Measurements from ENCODE around the gene FLNA. TPM values are rescaled to one million over a fixed set of nuclear protein-coding genes. Genes with fewer than 3 reads are reported as not detected.

FLNA gene
- total RNA-seq, 1 donor from 2014 or later, result 2,809 TPM

DNA sequence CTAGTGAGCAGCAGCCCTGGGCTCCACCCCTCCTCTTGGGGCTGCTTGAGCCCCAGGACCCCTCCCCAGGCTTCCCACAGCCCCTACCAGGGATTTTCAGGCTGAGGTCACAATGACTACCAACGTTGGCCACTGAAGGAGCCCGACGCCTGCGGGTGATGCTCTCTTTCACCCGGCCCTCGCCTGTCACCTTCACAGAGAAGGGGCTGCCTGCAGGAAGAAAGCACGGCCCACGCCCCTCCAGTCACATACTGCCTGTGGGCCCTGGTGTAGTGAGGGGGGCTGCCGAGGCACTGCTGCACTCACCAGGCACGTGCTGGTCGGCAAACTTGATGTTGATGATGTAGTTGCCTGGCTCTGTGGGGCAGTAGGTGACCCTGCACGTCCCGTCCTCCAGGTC, 22.0 kb downstream of the FLNA start:
- FAIRE-seq, result no peak

GRCh38 chrX:154352012-154352401, 22.4 kb downstream of the FLNA start:
- Histone ChIP-seq H2AFZ (ENCODE audit: low read depth, low read length) (no peak overlapping the region), H3K4me1 (ENCODE audit: insufficient read depth, low read length) (no peaks in the 10 kb centered on the region), H3K9me3 (ENCODE audit: insufficient read depth, low read depth, low read length) (no peaks in the 10 kb centered on the region), H3K27ac (ENCODE audit: low read depth, low read length) (no peak overlapping the region), H3K4me3 (ENCODE audit: insufficient read depth, low read depth, low read length) (no peak overlapping the region), H3K4me2 (ENCODE audit: low read length) (no peak overlapping the region), H3K27me3 (ENCODE audit: insufficient read depth, low read length) (no peaks in the 10 kb centered on the region), H3K9ac (ENCODE audit: low read length) (no peak overlapping the region), H3K36me3 (ENCODE audit: insufficient read depth, low read length) (peaks cover 25% of the 10 kb centered on the region), H3K79me2 (ENCODE audit: insufficient read depth, low read length) (peaks cover 25% of the 10 kb centered on the region), H4K20me1 (ENCODE audit: insufficient read depth, low read length) (peaks cover 95% of the 10 kb centered on the region)
- no peak for DNase-seq (ENCODE audit: low read depth)
- Mint-ChIP-seq H3K27ac (ENCODE audit: unreplicated experiment) (peak overlapping the region; percentile 47), H3K9me3 (ENCODE audit: unreplicated experiment) (no peaks in the 10 kb centered on the region), H3K27me3 (ENCODE audit: low read depth, unreplicated experiment) (no peaks in the 10 kb centered on the region), H3K4me3 (ENCODE audit: unreplicated experiment) (no peak overlapping the region), H3K36me3 (ENCODE audit: low read depth, unreplicated experiment) (peaks cover 3% of the 10 kb centered on the region), H3K4me1 (ENCODE audit: low read depth, unreplicated experiment) (peaks cover 4% of the 10 kb centered on the region)
- FAIRE-seq, result no peak
- TF ChIP-seq EZH2 (IDR thresholded peaks at IDR 0.05; ENCODE audit: insufficient read depth, low read length), result no peak
- TF ChIP-seq, protein P1, sequence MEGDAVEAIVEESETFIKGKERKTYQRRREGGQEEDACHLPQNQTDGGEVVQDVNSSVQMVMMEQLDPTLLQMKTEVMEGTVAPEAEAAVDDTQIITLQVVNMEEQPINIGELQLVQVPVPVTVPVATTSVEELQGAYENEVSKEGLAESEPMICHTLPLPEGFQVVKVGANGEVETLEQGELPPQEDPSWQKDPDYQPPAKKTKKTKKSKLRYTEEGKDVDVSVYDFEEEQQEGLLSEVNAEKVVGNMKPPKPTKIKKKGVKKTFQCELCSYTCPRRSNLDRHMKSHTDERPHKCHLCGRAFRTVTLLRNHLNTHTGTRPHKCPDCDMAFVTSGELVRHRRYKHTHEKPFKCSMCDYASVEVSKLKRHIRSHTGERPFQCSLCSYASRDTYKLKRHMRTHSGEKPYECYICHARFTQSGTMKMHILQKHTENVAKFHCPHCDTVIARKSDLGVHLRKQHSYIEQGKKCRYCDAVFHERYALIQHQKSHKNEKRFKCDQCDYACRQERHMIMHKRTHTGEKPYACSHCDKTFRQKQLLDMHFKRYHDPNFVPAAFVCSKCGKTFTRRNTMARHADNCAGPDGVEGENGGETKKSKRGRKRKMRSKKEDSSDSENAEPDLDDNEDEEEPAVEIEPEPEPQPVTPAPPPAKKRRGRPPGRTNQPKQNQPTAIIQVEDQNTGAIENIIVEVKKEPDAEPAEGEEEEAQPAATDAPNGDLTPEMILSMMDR (IDR thresholded peaks at IDR 0.05; ENCODE audit: insufficient read depth, low read depth, low read length), result no peak

More for the DNA sequence above, 22.0 kb downstream of the FLNA start:
- Histone ChIP-seq H3K9ac (ENCODE audit: low read length) (no peak overlapping the region), H3K4me1 (ENCODE audit: insufficient read depth, low read length) (no peaks in the 10 kb centered on the region), H4K20me1 (ENCODE audit: insufficient read depth, low read length) (peaks cover 95% of the 10 kb centered on the region), H3K4me2 (ENCODE audit: low read length) (no peak overlapping the region), H3K79me2 (ENCODE audit: insufficient read depth, low read length) (peaks cover 29% of the 10 kb centered on the region), H3K27ac (ENCODE audit: low read depth, low read length) (no peak overlapping the region), H3K4me3 (ENCODE audit: insufficient read depth, low read depth, low read length) (no peak overlapping the region), H3K9me3 (ENCODE audit: insufficient read depth, low read depth, low read length) (no peaks in the 10 kb centered on the region), H2AFZ (ENCODE audit: low read depth, low read length) (no peak overlapping the region), H3K27me3 (ENCODE audit: insufficient read depth, low read length) (no peaks in the 10 kb centered on the region), H3K36me3 (ENCODE audit: insufficient read depth, low read length) (peaks cover 25% of the 10 kb centered on the region)
- Mint-ChIP-seq H3K27ac (ENCODE audit: unreplicated experiment) (peak overlapping the region; percentile 47), H3K4me3 (ENCODE audit: unreplicated experiment) (no peak overlapping the region), H3K27me3 (ENCODE audit: low read depth, unreplicated experiment) (no peaks in the 10 kb centered on the region), H3K36me3 (ENCODE audit: low read depth, unreplicated experiment) (peaks cover 3% of the 10 kb centered on the region), H3K9me3 (ENCODE audit: unreplicated experiment) (no peaks in the 10 kb centered on the region), H3K4me1 (ENCODE audit: low read depth, unreplicated experiment) (peaks cover under 1% of the 10 kb centered on the region)
- TF ChIP-seq, protein P1 (IDR thresholded peaks at IDR 0.05; ENCODE audit: insufficient read depth, low read depth, low read length), result no peak
- no peak for TF ChIP-seq EZH2 (IDR thresholded peaks at IDR 0.05; ENCODE audit: insufficient read depth, low read length)
- no peak for DNase-seq (ENCODE audit: low read depth)

- FAIRE-seq (no peak), DNase-seq (ENCODE audit: low read depth) (no peak)
- Histone ChIP-seq H3K27ac (ENCODE audit: low read depth, low read length) (no peak overlapping the region), H3K36me3 (ENCODE audit: insufficient read depth, low read length) (peaks cover 25% of the 10 kb centered on the region), H3K9me3 (ENCODE audit: insufficient read depth, low read depth, low read length) (no peaks in the 10 kb centered on the region), H4K20me1 (ENCODE audit: insufficient read depth, low read length) (peaks cover 89% of the 10 kb centered on the region), H3K4me1 (ENCODE audit: insufficient read depth, low read length) (no peaks in the 10 kb centered on the region), H3K79me2 (ENCODE audit: insufficient read depth, low read length) (peaks cover 20% of the 10 kb centered on the region), H3K27me3 (ENCODE audit: insufficient read depth, low read length) (no peaks in the 10 kb centered on the region), H3K4me3 (ENCODE audit: insufficient read depth, low read depth, low read length) (no peak overlapping the region), H3K4me2 (ENCODE audit: low read length) (no peak overlapping the region), H3K9ac (ENCODE audit: low read length) (no peak overlapping the region), H2AFZ (ENCODE audit: low read depth, low read length) (no peak overlapping the region)
- peaks cover 4% of the 10 kb centered on the region for H3K4me1 Mint-ChIP-seq (ENCODE audit: low read depth, unreplicated experiment)
- H3K9me3 Mint-ChIP-seq (ENCODE audit: unreplicated experiment), result no peaks in the 10 kb centered on the region
- no peaks in the 10 kb centered on the region for H3K27me3 Mint-ChIP-seq (ENCODE audit: low read depth, unreplicated experiment)
- peaks cover 3% of the 10 kb centered on the region for H3K36me3 Mint-ChIP-seq (ENCODE audit: low read depth, unreplicated experiment)
- TF ChIP-seq, protein P1 (IDR thresholded peaks at IDR 0.05; ENCODE audit: insufficient read depth, low read depth, low read length), result no peak
- TF ChIP-seq EZH2 (IDR thresholded peaks at IDR 0.05; ENCODE audit: insufficient read depth, low read length), result no peak
- no peak overlapping the region for H3K4me3 Mint-ChIP-seq (ENCODE audit: unreplicated experiment)
- peak overlapping the region; percentile 53 for H3K27ac Mint-ChIP-seq (ENCODE audit: unreplicated experiment)
Measured at GRCh38 chrX:154351183-154352011, 23.0 kb downstream of the FLNA start.

Data from astrocyte (in vitro differentiated cells and primary cell).